Activated CD8-positive, alpha-beta memory T cell treated with anti-CD3 and anti-CD28 coated beads, Interleukin-2, amount 10 ng/mL, durations not matched to agents 7 days and 5 days (primary cell): ENCODE measurements around the gene ITGB7. TPM values are rescaled to one million over a fixed set of nuclear protein-coding genes. Genes with fewer than 3 reads are reported as not detected.
A peak's percentile ranks its signal among the peaks of the same experiment; 100 is the strongest.

Experiments
- ATAC-seq: fragments of 150-1000 bp; cut with Tn5 transposase; one replicate; pipeline ENCODE4 v1.10.0; 2021; ENCODE audit warnings: moderate library complexity
- CTCF ChIA-PET: fragments of 350-600 bp; sonication (Branson Sonifier 250); formaldehyde crosslinking; loops from one replicate; lab custom pipeline; 2021; ENCODE audit warnings: antibody characterized with exemption; lab: Charles Lee
- DNase-seq: peaks from one replicate; pipeline ENCODE4 v3.0.0-alpha.2; 2020
- H3K27ac Mint-ChIP-seq: one replicate; pipeline ENCODE4 v1.8.0; 2021; ENCODE audit warnings: mild to moderate bottlenecking, mixed read lengths
- H3K27me3 Mint-ChIP-seq: one replicate; pipeline ENCODE4 v1.8.0; 2021; ENCODE audit warnings: mixed read lengths
- H3K36me3 Mint-ChIP-seq: one replicate; pipeline ENCODE4 v1.8.0; 2021; ENCODE audit warnings: mild to moderate bottlenecking, mixed read lengths
- H3K4me1 Mint-ChIP-seq: one replicate; pipeline ENCODE4 v1.8.0; 2021; ENCODE audit warnings: mixed read lengths
- H3K4me3 Mint-ChIP-seq: one replicate; pipeline ENCODE4 v1.8.0; 2021; ENCODE audit warnings: mild to moderate bottlenecking, moderate library complexity, mixed read lengths
- H3K9me3 Mint-ChIP-seq: one replicate; pipeline ENCODE4 v1.8.0; 2022; ENCODE audit warnings: low read depth, mixed read lengths
- total RNA-seq, 2 experiments: library from RNA; stranded (reverse); gene quantifications; one replicate each; pipeline ENCODE4 v1.2.3, GENCODE V29; 2021

Gene ITGB7
- total RNA-seq, 2 experiments from 2014 or later, result 567 to 729 TPM

DNA sequence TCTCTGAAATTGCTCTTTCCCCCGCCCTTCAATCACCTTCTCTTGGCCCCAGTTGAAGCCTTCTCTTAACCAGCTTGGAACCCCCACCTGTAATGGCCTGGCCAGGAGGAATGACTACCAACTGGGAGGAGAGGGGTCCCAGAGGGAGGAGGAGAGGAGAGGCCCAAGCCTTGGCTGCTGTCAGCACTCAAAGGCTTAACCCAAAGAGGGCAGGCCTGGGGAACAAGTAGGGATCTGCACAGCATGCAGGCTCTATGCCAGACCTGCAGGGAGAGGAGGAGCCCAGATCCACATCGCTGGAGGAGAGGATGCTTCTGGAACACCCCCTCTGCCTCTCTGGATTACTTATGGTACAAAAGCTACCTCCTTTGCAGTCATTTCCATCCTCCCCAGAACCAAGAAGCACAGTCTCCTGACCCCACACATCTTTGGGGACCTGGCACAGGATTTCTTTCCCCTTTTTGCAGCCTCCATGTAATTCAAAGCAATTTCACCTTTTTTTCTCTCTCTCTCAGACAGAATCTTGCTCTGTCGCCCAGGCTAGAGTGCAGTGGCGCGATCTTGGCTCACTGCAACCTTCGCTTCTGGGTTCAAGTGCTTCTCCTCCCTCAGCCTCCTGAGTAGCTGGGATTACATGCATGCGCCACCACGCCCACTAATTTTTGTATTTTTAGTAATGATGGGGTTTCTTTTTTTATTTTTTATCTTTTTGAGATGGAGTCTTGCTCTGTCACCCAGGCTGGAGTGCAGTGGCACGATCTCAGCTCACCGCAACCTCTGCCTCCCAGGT is 18.8 kb upstream of the ITGB7 start:
- no peaks in the 10 kb centered on the region for H3K9me3 Mint-ChIP-seq
- peaks cover 38% of the 10 kb centered on the region for H3K4me1 Mint-ChIP-seq
- no peak for ATAC-seq
- DNase-seq, result no peak
- no peaks in the 10 kb centered on the region for H3K27me3 Mint-ChIP-seq
- no peak overlapping the region for H3K27ac Mint-ChIP-seq
- H3K4me3 Mint-ChIP-seq, result no peak overlapping the region
- CTCF ChIA-PET, result interaction anchor here (1.8 to 16.0 kb wide), 2 partner anchors 18 to 26 kb away, joined by 4 to 164 read pairs; partner anchors contain the start of gene ITGB7
- H3K36me3 Mint-ChIP-seq, result no peaks in the 10 kb centered on the region

DNA sequence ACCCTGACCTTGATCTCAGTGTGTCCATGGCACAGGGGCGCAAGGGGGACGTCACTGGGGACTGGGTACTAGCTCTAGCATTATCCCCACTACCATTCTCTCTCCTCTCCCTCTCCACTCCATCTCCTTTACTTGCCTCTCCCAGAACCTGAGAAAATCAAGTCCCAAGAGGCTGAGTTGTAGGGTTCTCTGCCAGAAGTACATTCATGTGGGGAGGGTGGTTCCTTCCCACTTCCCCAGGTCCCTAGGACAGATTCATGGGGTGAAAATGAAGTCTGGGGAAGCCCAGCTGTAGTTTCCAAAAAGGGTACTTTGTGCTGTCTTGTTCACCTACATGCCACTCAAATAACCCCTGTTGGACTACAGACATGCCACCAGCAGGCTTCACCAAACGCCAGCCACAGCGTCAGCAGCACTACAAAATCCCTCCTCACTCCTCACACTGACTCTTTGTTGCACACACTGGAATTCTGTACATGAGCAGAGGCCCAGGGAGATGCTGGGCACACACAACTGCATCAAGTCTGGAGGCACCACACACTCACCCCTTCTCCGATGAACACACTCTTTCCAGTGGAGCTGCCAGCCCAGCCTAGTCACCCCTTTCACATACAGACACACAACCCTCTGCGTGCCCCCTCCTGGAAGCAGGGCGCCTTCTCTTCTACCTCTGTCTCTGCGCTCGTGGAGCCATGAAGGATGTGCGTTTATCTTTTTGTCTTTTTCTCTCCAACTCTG is 18.0 kb upstream of the ITGB7 start:
- ATAC-seq (no peak), DNase-seq (no peak)
- Mint-ChIP-seq H3K4me1 (peaks cover 40% of the 10 kb centered on the region), H3K9me3 (no peaks in the 10 kb centered on the region), H3K27me3 (no peaks in the 10 kb centered on the region), H3K36me3 (no peaks in the 10 kb centered on the region), H3K27ac (peak overlapping the region; percentile 10), H3K4me3 (no peak overlapping the region)
- CTCF ChIA-PET, result interaction anchor here (1.1 to 16.0 kb wide), 3 partner anchors 18 to 26 kb away, joined by 4 to 164 read pairs (median 4); partner anchors contain the start of gene ITGB7

DNA sequence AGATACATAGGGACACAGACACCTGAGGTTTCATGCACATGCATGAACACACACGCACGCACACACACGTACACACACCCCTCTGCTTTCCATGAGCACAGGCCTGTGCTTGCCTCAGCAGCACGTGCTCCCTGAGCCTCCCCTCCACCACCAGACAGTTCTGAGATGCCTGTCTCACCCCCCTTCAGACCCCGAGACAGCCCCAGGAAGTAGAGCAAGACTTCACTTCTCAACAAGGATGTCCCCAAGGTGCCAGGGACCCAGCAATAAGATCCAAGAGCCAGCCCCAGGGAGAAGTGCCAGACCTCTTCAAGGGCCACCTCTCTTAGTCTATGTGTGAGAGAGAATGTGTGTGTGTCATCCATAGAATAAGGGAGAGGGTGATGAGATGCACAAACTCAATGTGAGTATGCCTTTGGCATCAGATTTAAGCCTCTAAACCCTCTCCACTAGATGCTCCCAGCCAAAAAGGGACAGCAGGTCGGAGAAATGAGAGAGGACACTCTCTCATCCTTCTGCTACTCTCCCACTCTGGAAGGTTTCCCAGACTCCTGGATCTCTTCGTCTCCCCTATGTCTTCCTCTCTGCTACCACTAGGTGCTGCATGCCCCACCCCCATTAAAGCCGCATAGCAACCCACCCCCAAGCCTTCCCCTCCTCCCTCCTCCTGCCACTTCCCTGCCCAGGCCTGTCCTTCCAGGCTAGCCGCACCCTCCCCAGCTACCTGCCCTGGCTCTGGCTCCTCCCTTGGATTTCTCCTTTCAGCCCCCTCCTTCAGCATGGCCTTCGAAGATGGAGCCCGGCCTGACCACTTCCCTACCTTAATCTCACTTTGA is 17.2 kb upstream of the ITGB7 start:
- Mint-ChIP-seq H3K27ac (peak overlapping the region; percentile 78), H3K36me3 (no peaks in the 10 kb centered on the region), H3K9me3 (no peaks in the 10 kb centered on the region), H3K4me3 (peak overlapping the region; percentile 43), H3K27me3 (no peaks in the 10 kb centered on the region), H3K4me1 (peaks cover 43% of the 10 kb centered on the region)
- DNase-seq (no peak), ATAC-seq (no peak)
- CTCF ChIA-PET, result interaction anchor here (1.1 to 19.8 kb wide), 5 partner anchors 17 to 44 kb away, joined by 3 to 294 read pairs (median 4); partner anchors contain the start of genes ESPL1 and ITGB7

DNA sequence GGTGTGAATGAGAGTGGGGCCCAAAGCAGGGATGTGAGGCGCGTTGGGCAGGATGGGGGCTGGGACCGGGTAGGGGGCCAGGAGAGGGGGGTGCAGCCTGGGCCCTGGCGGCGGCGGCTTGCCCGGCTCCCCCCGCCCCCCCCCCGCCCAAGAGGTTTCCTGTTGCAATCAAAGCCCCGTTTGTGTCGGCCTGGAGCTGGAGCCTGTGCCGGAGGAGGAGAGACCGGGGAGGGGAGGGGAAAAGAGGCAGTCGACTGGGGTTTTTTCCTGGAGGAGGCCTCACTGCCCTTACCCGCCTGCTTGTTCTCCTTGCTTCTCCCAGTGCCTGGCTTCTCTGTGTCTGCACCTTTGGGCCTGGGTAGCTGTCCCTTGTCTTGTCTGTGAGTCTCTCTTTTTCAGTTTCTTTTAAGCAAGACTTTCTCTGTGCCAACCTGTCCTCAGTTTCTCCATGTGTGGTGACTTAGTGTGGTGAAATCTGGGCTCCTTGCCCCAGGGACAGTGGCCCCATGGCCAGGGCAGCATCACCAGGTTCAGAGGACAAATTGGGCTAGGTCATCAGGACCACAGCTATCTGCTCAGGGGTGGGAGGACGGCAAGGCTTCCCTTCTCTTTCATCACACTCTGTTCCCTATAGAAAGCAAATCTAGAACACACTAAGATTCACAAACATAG is 16.5 kb upstream of the ITGB7 start:
- Mint-ChIP-seq H3K36me3 (no peaks in the 10 kb centered on the region), H3K9me3 (no peaks in the 10 kb centered on the region), H3K4me3 (peak overlapping the region; percentile 43), H3K27me3 (no peaks in the 10 kb centered on the region), H3K4me1 (peaks cover 48% of the 10 kb centered on the region), H3K27ac (peak overlapping the region; percentile 95)
- no peak for ATAC-seq
- CTCF ChIA-PET, result interaction anchor here (1.0 to 19.8 kb wide), 4 partner anchors 16 to 64 kb away, joined by 3 to 294 read pairs (median 84); partner anchors contain the start of genes ESPL1 and ITGB7
- DNase-seq, result no peak

DNA sequence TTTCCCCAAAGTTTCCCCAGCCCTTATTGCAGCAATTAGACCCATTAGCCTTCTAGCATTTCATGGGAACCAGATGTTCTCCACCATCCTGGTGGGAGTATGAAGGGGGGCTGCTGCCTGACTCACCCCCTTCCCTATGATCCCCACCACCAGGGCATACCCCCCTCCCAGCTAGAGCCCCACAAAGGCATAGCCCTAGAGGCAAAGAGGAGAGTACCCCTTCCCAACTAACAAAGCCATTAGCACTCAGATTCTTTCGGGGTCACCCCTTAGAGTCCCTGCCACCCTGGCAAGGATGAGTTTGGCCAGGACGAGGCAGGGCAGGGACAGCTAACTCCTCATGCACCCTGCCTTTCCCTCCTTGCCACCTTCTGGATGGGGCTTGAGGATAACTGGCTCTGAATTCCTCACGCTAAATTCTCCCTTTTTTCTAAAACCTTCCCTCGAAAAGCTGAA is 15.8 kb upstream of the ITGB7 start:
- Mint-ChIP-seq H3K9me3 (no peaks in the 10 kb centered on the region), H3K27ac (peak overlapping the region; percentile 95), H3K4me1 (peaks cover 55% of the 10 kb centered on the region), H3K36me3 (no peaks in the 10 kb centered on the region), H3K4me3 (no peak overlapping the region), H3K27me3 (no peaks in the 10 kb centered on the region)
- no peak for ATAC-seq
- CTCF ChIA-PET, result interaction anchor here (1.0 to 19.8 kb wide), 4 partner anchors 15 to 63 kb away, joined by 3 to 294 read pairs (median 84); partner anchors contain the start of genes ESPL1 and ITGB7
- DNase-seq, result no peak

DNA sequence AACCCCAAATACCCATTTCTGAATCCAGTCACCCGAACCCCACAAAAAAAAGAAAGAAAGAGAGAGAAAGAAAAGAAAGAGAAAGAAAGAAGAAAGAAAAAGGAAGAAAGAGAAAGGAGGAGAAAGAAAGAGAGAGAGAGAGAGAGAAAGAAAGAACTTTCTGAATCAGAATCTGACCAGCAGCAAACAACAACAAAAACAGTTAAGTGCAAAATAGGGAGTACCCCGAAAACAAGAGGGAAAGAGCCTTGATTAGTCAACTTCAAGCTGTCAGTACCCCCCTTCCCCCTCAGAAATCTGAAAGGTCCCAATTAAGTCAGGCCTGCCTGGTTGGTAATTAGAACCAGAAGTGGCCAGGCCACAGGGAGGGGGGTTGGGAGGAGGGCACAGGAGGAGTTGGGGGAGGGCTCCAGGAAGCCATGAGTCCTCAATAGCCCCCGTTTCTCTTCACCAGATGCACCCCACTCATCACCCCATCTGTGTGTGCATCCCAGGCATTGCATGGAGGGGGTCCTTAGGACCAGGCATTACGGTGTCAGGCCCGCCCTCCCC is 15.2 kb upstream of the ITGB7 start:
- no peaks in the 10 kb centered on the region for H3K36me3 Mint-ChIP-seq
- H3K27me3 Mint-ChIP-seq, result no peaks in the 10 kb centered on the region
- peaks cover 60% of the 10 kb centered on the region for H3K4me1 Mint-ChIP-seq
- DNase-seq, result no peak
- H3K9me3 Mint-ChIP-seq, result no peaks in the 10 kb centered on the region
- peak overlapping the region; percentile 95 for H3K27ac Mint-ChIP-seq
- ATAC-seq, result no peak
- peak overlapping the region; percentile 72 for H3K4me3 Mint-ChIP-seq
- CTCF ChIA-PET, result interaction anchor here (16.0 to 19.8 kb wide), 2 partner anchors 15 to 34 kb away, joined by 164 to 294 read pairs; partner anchors contain the start of gene ITGB7

DNA sequence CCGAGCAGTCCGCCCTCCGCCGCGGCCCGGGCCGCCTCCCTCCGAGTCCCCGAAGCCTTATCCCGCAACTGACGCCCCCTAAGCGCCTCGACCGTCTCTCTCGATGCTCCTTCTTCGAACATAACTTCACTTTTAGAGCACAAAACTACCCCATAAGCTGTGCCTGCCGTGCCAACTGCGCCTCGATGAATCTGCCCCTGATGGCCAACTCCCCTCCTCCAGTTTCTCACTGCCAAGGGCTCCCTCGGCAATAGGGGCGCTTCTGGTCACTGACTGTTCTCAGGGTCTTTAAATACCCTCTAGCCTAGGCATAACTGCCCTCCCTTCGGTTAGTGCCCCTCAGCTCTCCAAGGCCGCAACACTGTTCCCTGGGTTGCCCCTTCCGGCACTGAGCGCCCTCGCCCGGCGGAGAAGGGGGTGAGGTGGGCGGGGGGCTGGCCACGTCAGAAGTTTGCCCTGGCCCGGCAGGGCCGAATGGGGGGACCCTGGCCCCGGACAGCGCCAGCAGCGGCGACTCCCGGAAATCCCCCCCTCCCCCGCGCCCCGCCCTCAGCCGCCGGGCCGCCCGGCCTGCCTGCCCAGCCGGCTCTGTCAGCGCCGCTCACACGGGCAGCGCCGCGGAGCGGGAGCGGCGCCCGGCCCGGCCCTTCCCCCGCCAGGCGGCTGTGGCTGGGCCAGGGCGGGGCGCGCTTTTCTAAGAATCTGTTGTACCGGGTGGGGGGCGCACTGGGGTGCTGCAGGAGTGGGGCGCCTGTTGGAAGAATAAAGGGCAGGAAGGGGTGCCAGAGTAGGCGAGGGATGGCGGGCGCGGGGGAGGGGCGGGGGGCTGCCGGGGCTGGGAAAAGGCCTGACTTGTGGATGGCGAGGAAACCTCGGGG is 14.4 kb upstream of the ITGB7 start:
- peak; percentile 75 for DNase-seq
- CTCF ChIA-PET, result interaction anchor here (0.6 to 19.8 kb wide), 7 partner anchors 14 to 99 kb away, joined by 3 to 294 read pairs (median 9); partner anchors contain the start of genes ESPL1 and ITGB7
- Mint-ChIP-seq H3K27ac (peak overlapping the region; percentile 98), H3K4me1 (peaks cover 66% of the 10 kb centered on the region), H3K9me3 (no peaks in the 10 kb centered on the region), H3K27me3 (no peaks in the 10 kb centered on the region), H3K36me3 (no peaks in the 10 kb centered on the region), H3K4me3 (peak overlapping the region; percentile 89)
- ATAC-seq, result peak; percentile 31

DNA sequence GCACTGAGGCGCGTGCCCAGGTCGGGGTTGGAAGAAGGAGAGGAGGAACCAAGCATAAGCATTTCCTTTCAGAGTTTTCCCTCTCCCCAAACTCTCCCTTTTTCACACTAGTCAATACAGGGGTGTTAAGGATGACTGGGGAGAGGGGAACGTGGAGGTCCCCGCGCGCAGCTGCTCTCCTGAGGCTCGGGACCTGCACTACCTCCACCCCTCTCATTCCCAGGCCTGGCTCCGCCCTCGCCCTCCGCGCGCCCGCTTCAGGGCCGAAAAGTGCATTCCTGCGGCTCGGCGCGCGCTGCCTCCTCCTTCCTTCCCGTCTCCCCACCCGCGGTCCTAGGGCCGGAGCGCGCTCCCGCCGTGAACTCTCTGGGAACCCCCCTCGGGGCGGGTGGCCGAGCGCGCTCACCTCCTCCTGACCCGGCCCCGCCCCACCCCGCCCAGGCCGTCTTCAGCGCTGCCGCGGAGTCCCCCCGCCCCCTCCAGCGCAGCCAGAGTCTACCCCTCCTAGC is 13.7 kb upstream of the ITGB7 start:
- peak; percentile 92 for DNase-seq
- no peaks in the 10 kb centered on the region for H3K9me3 Mint-ChIP-seq
- H3K36me3 Mint-ChIP-seq, result no peaks in the 10 kb centered on the region
- H3K4me3 Mint-ChIP-seq, result peak overlapping the region; percentile 89
- H3K4me1 Mint-ChIP-seq, result peaks cover 73% of the 10 kb centered on the region
- CTCF ChIA-PET, result interaction anchor here (0.6 to 19.8 kb wide), 12 partner anchors 13 to 103 kb away, joined by 3 to 294 read pairs (median 9); partner anchors contain the start of genes AAAS, CSAD, ESPL1 and ITGB7
- no peaks in the 10 kb centered on the region for H3K27me3 Mint-ChIP-seq
- ATAC-seq, result peak; percentile 71
- H3K27ac Mint-ChIP-seq, result peak overlapping the region; percentile 98

DNA sequence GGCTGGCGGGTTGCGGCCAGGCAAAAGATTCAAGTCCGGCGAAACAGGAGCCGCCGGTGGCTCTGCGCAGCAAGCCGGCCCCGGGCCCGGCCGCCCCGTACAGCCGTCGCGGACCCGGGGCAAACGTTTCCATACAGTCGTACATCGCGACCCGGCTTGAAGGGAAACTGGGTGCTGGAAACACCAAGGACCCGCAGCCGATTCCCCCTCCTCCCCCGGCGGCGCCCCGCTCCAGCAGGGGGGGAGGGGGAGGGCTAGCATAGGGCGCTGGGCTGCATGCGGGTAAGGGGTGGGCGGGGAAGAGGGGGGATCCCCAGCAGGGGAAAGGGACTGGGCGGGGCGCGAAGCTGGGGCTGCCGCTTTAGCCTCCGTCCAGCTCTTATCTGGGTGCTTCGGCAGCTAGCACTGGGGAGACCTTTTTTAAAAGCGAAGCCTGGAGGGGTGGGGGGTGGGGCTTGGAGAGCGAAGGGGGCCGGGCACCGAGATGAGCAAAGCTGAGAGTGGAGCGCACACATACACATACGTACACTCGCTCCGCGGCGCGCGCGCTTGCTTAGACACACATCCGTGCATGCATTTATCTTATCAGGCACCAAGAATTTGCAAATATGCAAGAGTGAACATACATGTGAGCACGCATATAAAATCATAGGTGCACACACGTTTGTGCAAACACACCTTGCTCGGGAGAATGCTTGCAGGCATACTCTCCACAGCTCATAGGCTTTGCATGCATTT is 13.1 kb upstream of the ITGB7 start:
- no peaks in the 10 kb centered on the region for H3K36me3 Mint-ChIP-seq

DNA sequence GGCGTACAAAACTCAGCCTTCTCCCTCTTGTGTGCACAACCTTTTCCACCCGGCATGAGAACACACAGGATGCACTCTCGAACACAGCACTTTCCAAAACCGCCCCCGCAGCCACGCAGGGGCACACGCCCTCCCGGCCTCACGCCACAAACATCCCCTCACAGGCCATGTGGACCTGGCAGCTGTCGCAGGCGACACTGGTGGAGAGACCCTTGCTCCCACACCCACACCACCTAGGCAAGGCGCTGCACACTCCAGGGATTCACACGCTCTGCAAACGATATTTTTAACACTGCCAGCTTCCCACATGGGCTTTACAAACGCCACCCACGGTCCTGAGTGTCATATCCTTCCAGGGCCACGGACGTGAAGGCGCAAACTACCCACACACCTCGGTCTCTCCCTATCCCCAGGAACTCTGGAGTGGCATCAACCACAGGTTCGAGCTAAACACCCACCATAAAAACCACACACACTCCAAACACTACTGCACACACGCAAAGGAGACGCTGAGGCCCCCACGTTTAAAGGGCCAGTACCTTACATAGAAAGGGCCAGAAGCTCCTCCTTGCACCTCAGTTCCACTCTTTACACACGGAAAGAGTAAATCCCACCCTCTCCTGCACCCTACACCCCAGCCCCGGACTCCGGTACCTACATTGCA is 12.4 kb upstream of the ITGB7 start:
- Mint-ChIP-seq H3K4me3 (peak overlapping the region; percentile 86), H3K27ac (peak overlapping the region; percentile 88), H3K36me3 (peaks cover 2% of the 10 kb centered on the region), H3K4me1 (peaks cover 71% of the 10 kb centered on the region), H3K27me3 (no peaks in the 10 kb centered on the region), H3K9me3 (no peaks in the 10 kb centered on the region)
- ATAC-seq, result peak; percentile 8
- CTCF ChIA-PET, result interaction anchor here (0.6 to 19.8 kb wide), 17 partner anchors 9 to 153 kb away, joined by 3 to 294 read pairs (median 4); partner anchors contain the start of genes AAAS, CSAD, ESPL1 and ITGB7
- DNase-seq, result peak; percentile 78

More for the DNA sequence above, 13.1 kb upstream of the ITGB7 start:
- H3K9me3 Mint-ChIP-seq, result no peaks in the 10 kb centered on the region
- ATAC-seq (peak; percentile 59), DNase-seq (peak; percentile 93)
- peak overlapping the region; percentile 89 for H3K4me3 Mint-ChIP-seq
- peak overlapping the region; percentile 98 for H3K27ac Mint-ChIP-seq
- peaks cover 75% of the 10 kb centered on the region for H3K4me1 Mint-ChIP-seq
- CTCF ChIA-PET, result interaction anchor here (0.6 to 19.8 kb wide), 17 partner anchors 9 to 154 kb away, joined by 3 to 294 read pairs (median 4); partner anchors contain the start of genes AAAS, CSAD, ESPL1 and ITGB7
- H3K27me3 Mint-ChIP-seq, result no peaks in the 10 kb centered on the region
